ENCODE measurements around the gene KAZN.

The KAZN gene

GRCh38 chr1:14804626-14805025, 206.1 kb downstream of the KAZN start:
- no peak for DNase-seq

DNA sequence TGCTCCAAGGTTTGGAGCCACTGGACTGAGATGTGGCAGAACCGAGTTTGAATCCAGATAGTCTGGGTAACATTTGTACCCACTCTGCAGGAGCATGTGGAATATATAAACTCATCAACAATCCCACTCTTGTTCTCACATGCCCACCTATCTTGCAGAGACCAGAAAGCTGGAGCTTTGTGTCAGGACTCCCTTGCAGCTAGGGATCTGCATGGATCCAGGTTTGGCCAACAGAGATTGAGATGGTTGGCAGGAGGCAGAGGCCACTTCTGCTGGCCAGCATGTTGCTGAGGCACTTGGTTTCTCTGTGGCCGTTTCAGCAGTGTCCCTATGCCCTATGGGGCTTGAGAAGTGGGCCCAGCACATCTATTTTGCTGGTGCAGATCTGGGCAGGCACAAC, 208.3 kb downstream of the KAZN start:
- DNase-seq, result no peak

DNA sequence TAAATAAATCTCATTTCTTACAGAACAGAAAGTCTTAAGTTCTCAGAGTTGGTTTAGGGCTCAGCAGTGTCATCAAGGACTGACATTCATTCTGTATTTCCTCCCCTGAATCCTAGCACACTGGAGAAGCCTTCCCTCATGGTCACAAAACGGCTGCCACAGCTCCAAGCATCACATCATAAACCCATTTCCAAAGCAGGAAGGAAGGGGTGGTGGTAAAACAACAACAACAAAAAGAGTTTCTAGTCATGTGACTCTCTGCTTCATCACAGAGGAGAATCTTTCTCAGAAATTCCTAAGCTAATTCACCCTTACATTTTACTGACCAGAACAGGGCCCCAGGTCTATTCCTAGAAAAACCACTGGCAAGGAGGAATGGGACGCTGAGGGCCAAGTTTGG, 210.3 kb downstream of the KAZN start:
- no peak for DNase-seq

GRCh38 chr1:14809191-14809981, 210.9 kb downstream of the KAZN start:
- DNase-seq, result no peak

GRCh38 chr1:14810595-14811361, 212.3 kb downstream of the KAZN start:
- no peak for DNase-seq

DNA sequence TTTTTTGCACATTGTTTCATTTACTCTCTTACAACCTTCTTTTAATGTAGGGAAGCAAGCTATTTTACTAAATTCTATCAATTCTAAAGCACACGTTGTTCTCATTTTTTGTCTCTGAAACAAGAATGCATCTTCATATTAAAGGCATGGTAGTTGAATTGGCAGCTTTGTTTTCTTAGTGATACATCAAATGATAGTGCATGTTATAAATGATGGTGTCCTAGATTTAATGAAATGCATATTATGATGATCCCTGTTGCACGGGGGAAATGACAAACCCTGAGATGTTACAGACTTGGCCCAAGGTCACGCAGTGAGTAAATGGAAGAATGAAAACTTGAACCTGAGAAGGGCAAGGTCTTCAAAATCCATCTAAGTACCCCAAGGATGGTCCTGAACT, 213.1 kb downstream of the KAZN start:
- DNase-seq, result no peak

DNA sequence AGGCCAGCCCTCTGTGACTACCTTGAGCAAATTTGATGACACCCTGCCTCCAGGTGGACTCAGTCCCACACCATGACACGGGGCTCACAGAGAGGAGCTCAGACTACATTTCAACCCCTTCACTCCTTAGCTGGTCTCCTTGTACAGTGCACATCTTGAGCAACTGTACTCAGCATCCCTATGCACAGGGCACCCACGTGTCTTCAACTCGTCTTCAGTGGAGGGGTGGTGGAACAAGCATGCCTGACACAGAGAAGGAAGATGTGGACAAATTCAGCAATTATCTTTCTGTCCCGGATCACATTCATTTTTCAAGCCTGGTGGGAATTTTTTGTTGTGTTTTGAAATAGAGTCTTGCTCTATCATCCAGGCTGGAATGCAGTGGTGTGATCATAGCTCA, 213.7 kb downstream of the KAZN start:
- DNase-seq, result no peak

- DNase-seq, result no peak
Observed at GRCh38 chr1:14815175-14815877, 216.8 kb downstream of the KAZN start.

GRCh38 chr1:14817223-14818170, 219.0 kb downstream of the KAZN start:
- DNase-seq, result no peak

DNA sequence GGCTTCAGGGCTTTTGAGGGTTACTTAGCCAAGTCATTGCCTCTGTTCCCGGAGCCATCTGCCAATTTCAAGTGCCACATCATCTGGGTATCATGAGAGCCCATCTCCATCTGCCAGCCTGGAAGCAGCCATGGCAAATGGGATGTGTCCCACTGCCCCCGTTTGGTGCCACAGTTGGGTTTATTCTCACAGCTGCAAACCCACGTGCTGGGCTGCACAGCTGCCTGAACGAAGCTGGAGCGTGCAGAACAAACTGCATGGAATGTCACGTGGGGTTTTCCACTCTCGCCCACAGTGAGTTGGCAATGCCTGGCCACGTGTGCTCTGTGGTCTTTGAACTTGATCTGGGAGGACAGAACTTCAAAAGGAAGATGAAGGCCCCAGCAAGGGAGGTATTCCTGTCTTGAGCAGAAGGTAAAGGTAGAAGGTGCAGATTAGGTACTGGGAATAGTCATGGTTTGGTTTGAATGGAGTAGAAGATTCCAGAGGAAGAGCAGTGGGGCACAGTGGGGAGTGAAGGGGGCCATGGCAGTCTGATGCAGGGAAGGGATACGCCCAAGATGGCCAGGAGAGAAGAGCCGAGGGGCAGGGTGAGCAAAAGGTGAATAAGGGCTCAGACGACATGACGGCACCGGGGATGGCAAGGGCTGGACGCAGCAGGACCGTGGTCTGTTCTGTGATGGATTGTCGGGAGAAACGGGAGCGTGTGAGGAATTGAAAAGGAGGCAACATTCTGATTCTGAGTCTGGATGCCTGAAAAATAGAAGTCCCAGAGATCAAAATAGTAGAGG, 222.0 kb downstream of the KAZN start:
- DNase-seq, result no peak

DNA sequence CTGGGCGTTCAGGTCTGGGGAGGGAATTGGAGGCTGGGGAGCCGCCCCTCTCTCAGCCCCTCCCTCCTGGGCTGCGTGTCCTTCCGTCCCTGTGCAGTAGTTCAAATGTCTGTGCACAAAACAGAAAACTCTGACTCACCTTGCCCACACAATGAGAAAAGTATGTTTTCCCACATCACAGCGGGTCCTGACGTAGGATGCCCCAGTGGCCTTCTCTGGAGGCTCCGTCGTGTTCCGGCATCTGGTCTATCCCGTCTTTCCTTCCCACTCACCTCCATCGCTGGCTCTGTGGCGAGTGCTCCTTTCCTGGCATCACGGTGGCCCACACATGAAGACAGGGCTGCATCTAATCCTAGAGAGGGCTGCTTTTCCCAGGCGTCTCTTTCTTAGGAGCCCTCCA, 224.0 kb downstream of the KAZN start:
- no peak for DNase-seq

DNA sequence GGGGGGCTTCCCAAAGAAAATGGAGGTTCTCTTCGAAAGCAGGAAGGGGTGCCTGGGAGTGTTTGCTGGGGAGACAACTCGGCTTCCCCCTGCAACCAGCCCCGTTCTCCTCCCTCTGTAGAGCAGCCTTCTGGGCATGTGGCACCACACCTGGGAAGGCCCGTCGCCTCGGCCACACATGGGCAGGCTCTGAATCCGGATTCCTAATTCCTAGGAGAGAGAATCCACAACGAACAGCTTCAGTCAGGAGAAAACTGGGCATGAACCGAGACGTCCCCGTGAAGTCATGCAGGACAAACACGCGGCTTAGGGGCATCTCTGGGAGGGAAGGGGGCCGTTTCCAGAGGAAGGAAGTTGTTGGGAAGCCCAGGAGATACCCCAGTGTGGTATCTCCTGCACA, 224.5 kb downstream of the KAZN start:
- DNase-seq, result no peak

DNA sequence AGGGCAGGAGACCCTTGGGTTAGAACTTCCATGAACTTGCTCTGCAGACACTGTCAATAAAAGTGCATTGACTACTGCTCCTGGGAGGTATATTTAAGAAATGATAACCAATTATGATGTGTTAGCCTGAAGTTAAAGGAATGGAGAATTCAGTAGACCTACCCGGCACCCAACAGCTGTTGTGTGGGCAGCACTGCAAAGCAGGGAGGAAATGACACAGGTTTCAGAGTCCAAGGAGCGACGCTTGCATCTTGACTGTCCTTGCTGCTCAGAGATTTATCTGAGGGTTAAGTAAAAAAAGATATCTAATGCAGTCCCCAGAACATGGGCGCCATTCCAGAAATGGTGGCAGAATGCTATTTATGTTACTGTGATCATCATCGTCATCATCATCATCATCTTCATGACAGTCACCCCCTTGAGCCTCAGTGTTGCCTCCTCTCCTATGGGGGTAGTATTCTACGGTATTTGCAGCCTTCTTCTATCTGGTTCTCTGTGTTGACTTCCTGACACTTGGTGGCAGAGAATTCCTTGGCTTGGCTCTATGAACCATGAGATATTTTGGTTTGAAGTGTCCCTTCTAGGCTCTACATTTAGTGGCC, 225.9 kb downstream of the KAZN start:
- DNase-seq, result no peak

- DNase-seq, result no peak
Observed at GRCh38 chr1:14825396-14825795, 226.9 kb downstream of the KAZN start.

DNA sequence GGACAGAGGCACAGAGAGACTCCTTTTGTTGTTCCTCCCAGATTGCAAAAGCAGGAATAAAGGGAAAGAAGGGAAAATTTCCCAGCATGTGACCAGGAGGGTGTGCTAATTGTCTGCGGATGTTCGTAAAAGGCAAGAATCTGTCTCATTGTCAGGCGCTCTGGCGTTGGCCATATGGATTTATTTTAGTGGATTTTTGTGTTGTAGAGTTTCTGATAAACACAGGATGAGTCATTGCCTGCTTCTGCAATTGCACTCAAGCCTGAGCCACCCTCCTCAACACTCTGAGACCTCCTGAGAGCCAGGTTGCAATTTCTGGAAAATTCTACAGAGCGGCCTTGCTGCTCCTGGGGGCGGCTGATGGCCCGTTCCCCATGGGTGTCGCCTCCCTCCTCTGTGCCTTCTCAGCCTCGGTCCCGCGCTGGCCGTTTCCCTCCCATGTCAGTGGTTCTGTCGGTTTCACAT, 227.7 kb downstream of the KAZN start:
- DNase-seq, result no peak

GRCh38 chr1:14826731-14827326, 228.3 kb downstream of the KAZN start:
- DNase-seq, result no peak

DNA sequence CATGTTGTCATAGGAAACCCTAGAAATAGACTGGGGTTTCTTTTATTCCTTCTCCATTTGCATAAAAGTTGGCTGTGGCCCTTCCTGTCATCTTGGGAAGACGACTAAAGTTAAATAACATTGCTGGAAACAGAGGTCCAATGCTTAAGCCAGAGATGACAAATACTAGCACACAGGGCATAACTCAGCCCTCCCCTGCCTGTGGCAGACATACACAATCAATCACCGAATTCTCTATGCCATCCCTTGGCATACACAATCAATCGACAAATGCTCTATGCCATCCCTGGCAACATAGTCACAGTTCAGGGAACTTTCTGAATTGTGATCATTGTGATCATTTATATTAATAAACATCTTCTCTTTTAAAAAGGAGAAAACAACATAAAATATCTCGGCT, 229.4 kb downstream of the KAZN start:
- DNase-seq, result no peak

- DNase-seq, result no peak
Observed at GRCh38 chr1:14828665-14829064, 230.2 kb downstream of the KAZN start.

- no peak for DNase-seq
Observed at GRCh38 chr1:14835725-14836124, 237.2 kb downstream of the KAZN start.

DNA sequence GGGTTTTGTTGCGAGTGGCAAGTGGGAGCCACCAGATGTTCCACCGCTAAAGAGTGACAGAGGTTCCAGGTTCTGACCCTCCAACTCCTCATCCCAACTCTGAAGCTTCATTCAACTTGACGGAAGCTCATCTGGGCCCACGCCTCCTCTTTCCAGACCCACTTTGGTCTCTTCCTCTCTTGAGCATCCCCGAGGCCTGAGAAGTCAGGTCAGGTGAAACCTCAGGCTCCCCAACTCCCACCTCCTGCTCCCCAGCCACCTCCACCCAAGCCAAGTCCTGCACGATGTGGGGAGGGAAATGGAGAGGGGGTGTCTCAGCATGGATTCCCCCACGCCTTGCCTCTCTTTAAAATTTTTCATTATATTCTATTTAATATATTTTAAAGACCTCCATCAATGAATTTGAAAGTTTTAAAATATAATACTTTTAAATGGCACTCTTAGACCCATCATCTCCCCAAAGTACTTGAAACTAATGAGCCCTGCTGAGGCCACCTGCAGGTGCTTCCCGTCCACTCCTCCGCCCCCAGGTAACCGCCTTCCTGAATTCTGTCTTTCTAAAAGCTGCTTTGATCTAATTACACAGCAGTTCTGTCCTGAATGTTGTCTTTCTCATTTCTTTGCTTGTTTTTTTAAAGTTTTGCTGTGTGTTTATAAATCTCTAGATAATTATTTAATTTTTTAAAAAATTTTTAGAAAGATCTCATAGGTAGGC, 238.1 kb downstream of the KAZN start:
- no peak for DNase-seq
